ENCODE results near the gene SLMAP.

SLMAP gene

DNA sequence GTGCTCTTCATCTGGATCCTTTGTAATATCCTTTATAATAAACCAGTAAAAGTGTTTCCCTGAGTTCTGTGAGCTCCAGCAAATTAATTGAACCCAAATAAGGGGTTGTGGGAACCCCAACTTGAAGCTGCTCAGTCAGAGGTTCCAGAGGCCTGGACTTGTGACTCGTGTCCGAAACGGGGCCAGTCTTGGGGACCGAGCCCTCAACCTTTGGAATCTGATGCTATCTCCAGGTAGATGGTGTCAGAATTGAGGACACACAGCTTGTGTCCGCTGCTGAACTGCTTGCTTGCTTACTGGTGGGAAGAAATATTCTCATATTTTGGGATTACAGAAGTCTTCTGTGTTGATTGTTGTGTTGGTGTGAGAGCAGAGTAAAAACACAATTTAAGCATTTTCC, 212.4 kb downstream of the SLMAP start:
- no peak for DNase-seq

- no peak for DNase-seq
Measured at GRCh38 chr3:57971975-57972374, 215.9 kb downstream of the SLMAP start.

DNA sequence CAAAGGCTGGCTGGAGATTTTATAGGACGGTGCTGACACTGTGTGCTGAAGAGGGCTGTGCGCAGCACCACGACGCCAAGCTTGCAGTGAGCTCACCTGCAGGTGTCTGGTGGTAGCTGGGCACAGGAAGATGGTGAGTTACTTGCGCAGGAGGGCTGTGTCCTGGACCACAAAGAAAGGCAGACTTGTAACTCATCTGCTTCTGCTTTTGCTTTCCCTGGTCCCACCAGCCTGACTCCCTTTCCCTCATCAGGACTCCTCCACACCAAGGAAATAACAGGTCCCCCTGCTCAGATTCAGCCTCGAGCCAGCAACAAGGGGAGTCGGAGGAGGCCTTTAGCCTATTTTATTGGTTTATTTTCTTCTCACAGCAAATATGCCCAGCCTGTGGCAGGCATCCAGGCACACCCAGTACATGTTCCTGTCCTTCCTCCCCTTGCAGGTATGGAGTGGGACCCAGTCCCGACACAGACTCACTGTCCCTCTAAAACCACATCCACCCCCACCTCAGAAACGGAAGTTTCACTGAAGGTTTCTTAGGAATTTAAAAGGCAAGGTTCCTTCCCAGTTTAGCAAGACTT, 216.5 kb downstream of the SLMAP start:
- DNase-seq = no peak

DNA sequence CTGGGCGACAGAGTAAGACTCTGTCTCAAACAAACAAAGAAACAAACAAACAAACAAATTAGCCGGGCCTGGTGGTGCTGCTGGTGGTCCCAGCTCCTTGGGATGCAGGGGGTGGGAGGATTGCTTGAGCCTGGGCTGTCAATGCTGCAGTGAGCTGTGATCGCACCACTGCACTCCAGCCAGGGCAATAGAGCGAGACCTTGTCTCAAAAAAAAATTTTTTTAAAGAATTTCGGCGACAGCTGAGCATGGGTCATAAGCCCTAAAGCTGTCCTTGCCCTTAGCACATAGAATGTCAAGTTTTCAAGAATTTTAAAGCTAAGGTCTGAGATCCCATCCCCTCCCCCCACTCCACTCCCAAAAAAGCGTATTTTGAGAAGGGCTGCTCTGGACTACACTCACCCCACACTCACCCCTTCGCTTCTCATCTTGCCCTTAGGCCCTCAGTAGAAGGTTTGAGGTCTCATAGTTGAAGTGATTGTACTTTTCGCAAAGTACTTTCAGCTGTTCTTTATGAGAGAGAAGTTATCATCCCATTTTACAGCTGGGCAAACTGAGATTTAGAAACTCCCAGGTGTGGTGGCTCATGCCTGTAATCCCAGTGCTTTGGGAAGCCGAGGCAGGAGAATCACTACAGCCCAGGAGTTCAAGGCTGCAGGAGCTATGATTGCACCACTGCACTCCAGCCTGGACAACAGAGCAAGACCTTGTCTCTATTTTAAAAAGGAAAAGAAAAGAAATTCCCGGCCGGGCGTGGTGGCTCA, 217.8 kb downstream of the SLMAP start:
- DNase-seq = no peak

- no peak for DNase-seq
Measured at GRCh38 chr3:57974796-57975388, 218.8 kb downstream of the SLMAP start.

DNA sequence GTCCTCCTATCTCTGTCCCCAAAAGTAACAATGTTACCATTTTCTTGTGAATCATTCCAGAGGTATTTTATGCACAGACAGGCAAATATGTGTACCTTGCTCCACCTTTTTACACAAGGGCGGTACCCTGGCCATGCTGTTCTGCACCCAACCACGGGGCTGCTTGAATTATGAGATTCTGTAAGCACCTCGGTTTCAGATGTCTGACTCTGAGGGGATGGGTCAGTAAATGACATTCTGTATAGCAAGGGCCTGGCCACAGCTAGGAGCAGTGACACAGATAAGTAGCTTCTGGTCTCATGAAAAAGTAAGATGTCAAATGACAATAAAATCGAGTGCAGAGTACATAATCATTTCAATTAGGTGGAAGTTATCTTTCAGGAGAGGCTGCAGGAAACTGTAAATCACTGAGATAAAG, 221.7 kb downstream of the SLMAP start:
- peak; percentile 49 for DNase-seq

- peak; percentile 49 for DNase-seq
Measured at GRCh38 chr3:57978316-57978715, 222.2 kb downstream of the SLMAP start.

Data from NCI-H748 treated with DMSO at 0.1 percent for 48 hours (cell line).